Mesenchymal stem cell (in vitro differentiated cells and primary cell): ENCODE measurements around the gene SLC6A4.

ENCODE experiments used
- DNase-seq: peaks from one replicate; pipeline ENCODE4 v3.0.0-alpha.2; 2013
- H2AFZ ChIP-seq: one replicate; pipeline ENCODE4 v1.6.1; 2013; ENCODE audit warnings: low read depth, mild to moderate bottlenecking, control low read depth, inconsistent platforms, low read length, moderate library complexity
- H2AK5ac ChIP-seq: 2 replicates; pipeline ENCODE4 v1.6.1; 2013; ENCODE audit warnings: low read length, moderate library complexity, mild to moderate bottlenecking, inconsistent platforms; ENCODE audit not compliant: severe bottlenecking
- H2BK120ac ChIP-seq: one replicate; pipeline ENCODE4 v1.6.1; 2013; ENCODE audit warnings: low read depth, mild to moderate bottlenecking, inconsistent platforms, low read length, moderate library complexity
- H2BK12ac ChIP-seq, 2 experiments: one replicate each; pipeline ENCODE4 v1.6.1; 2013; ENCODE audit warnings: inconsistent platforms in 2 of 2, low read length in 2 of 2, mild to moderate bottlenecking in 2 of 2, moderate library complexity in 2 of 2, control low read depth in 1 of 2
- H2BK15ac ChIP-seq: one replicate; pipeline ENCODE4 v1.6.1; 2013; ENCODE audit warnings: mild to moderate bottlenecking, low read depth, inconsistent platforms; ENCODE audit not compliant: poor library complexity, severe bottlenecking
- H2BK5ac ChIP-seq: 2 replicates; pipeline ENCODE4 v1.6.1; 2013; ENCODE audit warnings: low read depth, mild to moderate bottlenecking, low read length, control low read depth, inconsistent platforms; ENCODE audit not compliant: poor library complexity, severe bottlenecking
- H3K14ac ChIP-seq, 2 experiments: one replicate each; pipeline ENCODE4 v1.6.1; 2013; ENCODE audit warnings: inconsistent platforms in 2 of 2, low read length in 2 of 2, control low read depth in 1 of 2, mild to moderate bottlenecking in 1 of 2, moderate library complexity in 1 of 2
- H3K18ac ChIP-seq, 2 experiments: one replicate each; pipeline ENCODE4 v1.6.1; 2013; ENCODE audit warnings: inconsistent platforms in 2 of 2, low read length in 2 of 2, control low read depth in 1 of 2, low read depth in 1 of 2, mild to moderate bottlenecking in 1 of 2
- H3K23ac ChIP-seq, 2 experiments: one replicate each; pipeline ENCODE4 v1.6.1; 2013; ENCODE audit warnings: inconsistent platforms in 2 of 2, low read length in 2 of 2, mild to moderate bottlenecking in 2 of 2, moderate library complexity in 2 of 2, control low read depth in 1 of 2
- H3K27ac ChIP-seq: 2 replicates; pipeline ENCODE4 v1.5.1; 2013; ENCODE audit warnings: mild to moderate bottlenecking, moderate library complexity, low read length, control low read depth, inconsistent platforms; ENCODE audit not compliant: poor library complexity, severe bottlenecking
- H3K27me3 ChIP-seq, 2 experiments: 2 replicates each; pipeline versions ENCODE4 v1.6.1 to v1.7.0; 2013; ENCODE audit warnings: low read length in 2 of 2, mild to moderate bottlenecking in 2 of 2, moderate library complexity in 2 of 2, control low read depth in 1 of 2, inconsistent platforms in 1 of 2; ENCODE audit not compliant: control insufficient read depth in 1 of 2, insufficient read depth in 1 of 2
- H3K36me3 ChIP-seq, 2 experiments: 2 replicates each; pipeline versions ENCODE4 v1.6.1 to v1.7.0; 2013; ENCODE audit warnings: low read length in 2 of 2, control low read depth in 1 of 2, inconsistent platforms in 1 of 2, low read depth in 1 of 2, mild to moderate bottlenecking in 1 of 2; ENCODE audit not compliant: insufficient read depth in 2 of 2, control insufficient read depth in 1 of 2
- H3K4ac ChIP-seq, 2 experiments: one replicate each; pipeline ENCODE4 v1.6.1; 2013; ENCODE audit warnings: inconsistent platforms in 2 of 2, low read length in 2 of 2, mild to moderate bottlenecking in 2 of 2, moderate library complexity in 2 of 2, control low read depth in 1 of 2, low read depth in 1 of 2
- H3K4me1 ChIP-seq: 2 replicates; pipeline ENCODE4 v1.6.1; 2013; ENCODE audit warnings: low read depth, low read length, control low read depth; ENCODE audit not compliant: control insufficient read depth, insufficient read depth
- H3K4me2 ChIP-seq: 2 replicates; pipeline ENCODE4 v1.6.1; 2013; ENCODE audit warnings: low read length, mild to moderate bottlenecking, inconsistent platforms; ENCODE audit not compliant: poor library complexity, severe bottlenecking
- H3K4me3 ChIP-seq, 2 experiments: 2 replicates each; pipeline versions ENCODE4 v1.5.1 to v1.7.0; 2013; ENCODE audit warnings: low read length in 2 of 2, mild to moderate bottlenecking in 2 of 2, control low read depth in 1 of 2, low read depth in 1 of 2; ENCODE audit not compliant: insufficient read depth in 1 of 2
- H3K79me1 ChIP-seq: replicated peaks from 2 replicates; pipeline ENCODE4 v1.6.1; 2013; ENCODE audit warnings: mild to moderate bottlenecking, control low read depth, low read length, inconsistent platforms; ENCODE audit not compliant: poor library complexity, severe bottlenecking
- H3K9ac ChIP-seq: 2 replicates; pipeline ENCODE4 v1.7.0; 2013; ENCODE audit warnings: mild to moderate bottlenecking, low read length, moderate library complexity
- H3K9me3 ChIP-seq: 2 replicates; pipeline ENCODE4 v1.7.0; 2013; ENCODE audit warnings: mild to moderate bottlenecking, low read length; ENCODE audit not compliant: control insufficient read depth
- H4K8ac ChIP-seq: one replicate; pipeline ENCODE4 v1.6.1; 2013; ENCODE audit warnings: inconsistent platforms, mild to moderate bottlenecking, low read length, moderate library complexity
- H4K91ac ChIP-seq: one replicate; pipeline ENCODE4 v1.6.1; 2013; ENCODE audit warnings: mild to moderate bottlenecking, low read length, inconsistent platforms
- WGBS: methylation state at CpG from one replicate; pipeline ENCODE4 v1.1.7; 2013; ENCODE audit warnings: mixed read lengths; 5-methylcytosine and 5-hydroxymethylcytosine counted together

SLC6A4 gene

GRCh38 chr17:30164531-30164930 lies 71.0 kb downstream of the SLC6A4 start:
- no peak overlapping the region for H3K14ac ChIP-seq
- no peaks in the 10 kb centered on the region for H3K4me1 ChIP-seq
- no peak overlapping the region for H3K4ac ChIP-seq
- H3K27ac ChIP-seq = no peak overlapping the region
- peaks cover 4% of the 10 kb centered on the region for H3K79me1 ChIP-seq
- no peaks in the 10 kb centered on the region for H3K27me3 ChIP-seq
- no peak overlapping the region for H2BK12ac ChIP-seq
- WGBS = 97% methylated on average over 4 of the region's 4 CpGs
- H4K8ac ChIP-seq = no peak overlapping the region
- no peak overlapping the region for H2BK15ac ChIP-seq
- H3K18ac ChIP-seq = no peak overlapping the region
- H3K9me3 ChIP-seq = no peaks in the 10 kb centered on the region
- H4K91ac ChIP-seq = no peak overlapping the region
- H3K9ac ChIP-seq = no peak overlapping the region
- H2AFZ ChIP-seq = no peak overlapping the region
- no peak for DNase-seq
- no peak overlapping the region for H3K4me2 ChIP-seq
- no peak overlapping the region for H3K23ac ChIP-seq
- no peak overlapping the region for H3K4me3 ChIP-seq
- H2BK120ac ChIP-seq = no peak overlapping the region
- H2AK5ac ChIP-seq = no peak overlapping the region
- peaks cover 8 to 67% of the 10 kb centered on the region in 2 experiments for H3K36me3 ChIP-seq
- no peak overlapping the region for H2BK5ac ChIP-seq

- H2BK5ac ChIP-seq = no peak overlapping the region
- DNase-seq = no peak
- H2AK5ac ChIP-seq = no peak overlapping the region
- H3K27ac ChIP-seq = no peak overlapping the region
- peaks cover 9 to 72% of the 10 kb centered on the region in 2 experiments for H3K36me3 ChIP-seq
- no peak overlapping the region for H3K14ac ChIP-seq
- no peak overlapping the region for H2BK120ac ChIP-seq
- no peaks in the 10 kb centered on the region for H3K4me1 ChIP-seq
- H2BK15ac ChIP-seq = no peak overlapping the region
- H3K18ac ChIP-seq = no peak overlapping the region
- H2AFZ ChIP-seq = no peak overlapping the region
- H3K27me3 ChIP-seq = no peaks in the 10 kb centered on the region
- peaks cover 4% of the 10 kb centered on the region for H3K79me1 ChIP-seq
- no peak overlapping the region for H3K4me2 ChIP-seq
- H2BK12ac ChIP-seq = no peak overlapping the region
- peaks cover 3% of the 10 kb centered on the region for H3K9me3 ChIP-seq
- H4K91ac ChIP-seq = no peak overlapping the region
- no peak overlapping the region for H3K23ac ChIP-seq
- no peak overlapping the region for H3K4me3 ChIP-seq
- H3K9ac ChIP-seq = no peak overlapping the region
- no peak overlapping the region for H3K4ac ChIP-seq
- no peak overlapping the region for H4K8ac ChIP-seq
These were observed 73.9 kb downstream of the SLC6A4 start for GRCh38 chr17:30161601-30162000.

- no peak overlapping the region for H3K9ac ChIP-seq
- 100% methylated on average over 2 of the region's 3 CpGs for WGBS
- H3K4me2 ChIP-seq = no peak overlapping the region
These were observed 74.9 kb downstream of the SLC6A4 start for GRCh38 chr17:30160419-30161172.

GRCh38 chr17:30158896-30159625 lies 76.4 kb downstream of the SLC6A4 start:
- H3K9ac ChIP-seq = no peak overlapping the region
- H2BK5ac ChIP-seq = no peak overlapping the region
- no peak overlapping the region for H4K8ac ChIP-seq
- H2BK15ac ChIP-seq = no peak overlapping the region
- no peak overlapping the region for H4K91ac ChIP-seq
- H2AK5ac ChIP-seq = no peak overlapping the region
- peaks cover 11 to 63% of the 10 kb centered on the region in 2 experiments for H3K36me3 ChIP-seq
- peaks cover 6% of the 10 kb centered on the region for H3K79me1 ChIP-seq
- peaks cover 3% of the 10 kb centered on the region for H3K9me3 ChIP-seq
- no peak overlapping the region for H3K27ac ChIP-seq
- H3K27me3 ChIP-seq = no peaks in the 10 kb centered on the region
- WGBS = 94% methylated on average over 2 of the region's 3 CpGs
- no peak for DNase-seq
- H3K23ac ChIP-seq = no peak overlapping the region
- no peak overlapping the region for H2AFZ ChIP-seq
- no peak overlapping the region for H3K14ac ChIP-seq
- no peak overlapping the region for H3K4me2 ChIP-seq
- no peak overlapping the region for H2BK12ac ChIP-seq
- H3K4me1 ChIP-seq = no peaks in the 10 kb centered on the region
- H2BK120ac ChIP-seq = no peak overlapping the region
- H3K4ac ChIP-seq = no peak overlapping the region
- no peak overlapping the region for H3K4me3 ChIP-seq
- H3K18ac ChIP-seq = no peak overlapping the region

More at GRCh38 chr17:30160419-30161172, 74.9 kb downstream of the SLC6A4 start:
- H4K91ac ChIP-seq = no peak overlapping the region
- H3K79me1 ChIP-seq = peaks cover 4% of the 10 kb centered on the region
- no peak overlapping the region for H3K23ac ChIP-seq
- H3K14ac ChIP-seq = no peak overlapping the region
- no peak overlapping the region for H4K8ac ChIP-seq
- H2AFZ ChIP-seq = no peak overlapping the region
- H3K4ac ChIP-seq = no peak overlapping the region
- no peak overlapping the region for H3K4me3 ChIP-seq
- H2BK5ac ChIP-seq = no peak overlapping the region
- H3K18ac ChIP-seq = no peak overlapping the region
- H3K9me3 ChIP-seq = peaks cover 3% of the 10 kb centered on the region
- no peaks in the 10 kb centered on the region for H3K4me1 ChIP-seq
- H2AK5ac ChIP-seq = no peak overlapping the region
- DNase-seq = no peak
- H3K36me3 ChIP-seq = peaks cover 9 to 71% of the 10 kb centered on the region in 2 experiments
- H2BK15ac ChIP-seq = no peak overlapping the region
- H2BK12ac ChIP-seq = no peak overlapping the region
- H3K27me3 ChIP-seq = no peaks in the 10 kb centered on the region
- H2BK120ac ChIP-seq = no peak overlapping the region
- H3K27ac ChIP-seq = no peak overlapping the region
